Measurements from ENCODE around the gene IL3. TPM values are rescaled to one million over a fixed set of nuclear protein-coding genes. Genes with fewer than 3 reads are reported as not detected.

Gene IL3
- total RNA-seq, 1 experiment from 2014 or later = not detected

DNA sequence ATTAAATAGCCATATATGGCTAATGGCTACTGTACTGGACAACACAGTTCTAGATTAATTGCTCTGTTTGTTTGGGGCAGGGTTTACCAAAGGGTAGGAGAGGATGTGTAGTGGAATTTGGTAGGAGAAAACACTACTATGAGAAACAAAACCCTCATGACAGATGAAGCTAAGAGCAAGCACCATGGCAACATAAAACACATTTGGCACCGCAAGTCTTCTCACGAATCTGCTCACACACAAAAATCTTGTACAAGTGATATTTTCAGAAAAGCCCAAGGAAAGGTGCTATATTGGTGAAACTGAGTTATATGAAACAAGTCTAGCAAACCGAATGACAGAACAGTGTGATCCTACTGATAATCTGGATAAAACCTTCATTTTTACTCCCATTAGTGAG, 51.7 kb downstream of the IL3 start:
- no peak for DNase-seq (ENCODE audit: low spot score)

Other genes with a start within 250 kb of the IL3 start
- gene MEIKIN, start 115.0 kb upstream of the IL3 start, total RNA-seq (2014; rRNA removed; shearing (Covaris generic)) = not detected in 2 replicates
- gene ACSL6, start 49.0 kb upstream of the IL3 start, total RNA-seq (2014; rRNA removed; shearing (Covaris generic)) = 0.43 and 0.46 TPM in 2 replicates
- 0.37 TPM in 1 of 2 replicates, not detected in the other for gene CSF2, start 13.1 kb downstream of the IL3 start, total RNA-seq (2014; rRNA removed; shearing (Covaris generic))
- 83.5 and 85.5 TPM in 2 replicates for gene P4HA2, start 167.2 kb downstream of the IL3 start, total RNA-seq (2014; rRNA removed; shearing (Covaris generic))
- 79.8 and 96.0 TPM in 2 replicates for gene PDLIM4, start 197.0 kb downstream of the IL3 start, total RNA-seq (2014; rRNA removed; shearing (Covaris generic))
- gene SLC22A4, start 233.7 kb downstream of the IL3 start, total RNA-seq (2014; rRNA removed; shearing (Covaris generic)) = 4.2 and 5.1 TPM in 2 replicates